Astrocyte (in vitro differentiated cells and primary cell): Measurements from ENCODE around the gene TRPC4AP. TPM values are rescaled to one million over a fixed set of nuclear protein-coding genes. Genes with fewer than 3 reads are reported as not detected.

Experiments
- DNase-seq: peaks from one replicate; pipeline ENCODE4 v3.0.0-alpha.2; 2010; ENCODE audit warnings: low read depth
- FAIRE-seq: peaks from 2 replicates; lab custom pipeline; 2011; peaks lifted over from hg19 to GRCh38; lab: Jason Lieb, UNC
- H2AFZ ChIP-seq: 2 replicates; pipeline ENCODE4 v1.6.0; 2012; ENCODE audit warnings: low read depth, low read length, inconsistent platforms
- H3K27ac ChIP-seq: 2 replicates; pipeline ENCODE4 v1.5.1; 2011; ENCODE audit warnings: low read depth, low read length, inconsistent platforms
- H3K27me3 ChIP-seq: 2 replicates; pipeline ENCODE4 v1.6.0; 2011; ENCODE audit warnings: low read length, inconsistent platforms; ENCODE audit not compliant: insufficient read depth
- H3K36me3 ChIP-seq: 2 replicates; pipeline ENCODE4 v1.5.1; 2011; ENCODE audit warnings: low read length, inconsistent platforms; ENCODE audit not compliant: insufficient read depth
- H3K4me1 ChIP-seq: 2 replicates; pipeline ENCODE4 v1.5.1; 2011; ENCODE audit warnings: low read length, inconsistent platforms; ENCODE audit not compliant: insufficient read depth
- H3K4me2 ChIP-seq: 2 replicates; pipeline ENCODE4 v1.6.0; 2012; ENCODE audit warnings: low read length, inconsistent platforms
- H3K4me3 ChIP-seq: 2 replicates; pipeline ENCODE4 v1.5.1; 2011; ENCODE audit warnings: low read depth, mild to moderate bottlenecking, low read length, inconsistent platforms; ENCODE audit not compliant: insufficient read depth
- H3K79me2 ChIP-seq: 2 replicates; pipeline ENCODE4 v1.6.0; 2012; ENCODE audit warnings: mild to moderate bottlenecking, low read length, inconsistent platforms; ENCODE audit not compliant: insufficient read depth
- H3K9ac ChIP-seq: 2 replicates; pipeline ENCODE4 v1.6.0; 2012; ENCODE audit warnings: mild to moderate bottlenecking, low read length, inconsistent platforms
- H3K9me3 ChIP-seq: 2 replicates; pipeline ENCODE4 v1.5.1; 2012; ENCODE audit warnings: low read depth, mild to moderate bottlenecking, low read length, inconsistent platforms; ENCODE audit not compliant: insufficient read depth
- H4K20me1 ChIP-seq: 2 replicates; pipeline ENCODE4 v1.6.0; 2012; ENCODE audit warnings: low read length, inconsistent platforms; ENCODE audit not compliant: insufficient read depth
- H3K27ac Mint-ChIP-seq: one replicate; pipeline ENCODE4 v1.8.0; 2021; ENCODE audit warnings: mild to moderate bottlenecking, mixed read lengths; ENCODE audit not compliant: unreplicated experiment
- H3K27me3 Mint-ChIP-seq: one replicate; pipeline ENCODE4 v1.8.0; 2021; ENCODE audit warnings: low read depth, mixed read lengths; ENCODE audit not compliant: unreplicated experiment
- H3K36me3 Mint-ChIP-seq: one replicate; pipeline ENCODE4 v1.8.0; 2021; ENCODE audit warnings: low read depth, mixed read lengths; ENCODE audit not compliant: unreplicated experiment
- H3K4me1 Mint-ChIP-seq: one replicate; pipeline ENCODE4 v1.8.0; 2021; ENCODE audit warnings: low read depth, mixed read lengths; ENCODE audit not compliant: unreplicated experiment
- H3K4me3 Mint-ChIP-seq: one replicate; pipeline ENCODE4 v1.8.0; 2021; ENCODE audit warnings: mild to moderate bottlenecking, moderate library complexity, mixed read lengths; ENCODE audit not compliant: unreplicated experiment
- H3K9me3 Mint-ChIP-seq: one replicate; pipeline ENCODE4 v1.8.0; 2021; ENCODE audit warnings: mild to moderate bottlenecking, mixed read lengths; ENCODE audit not compliant: unreplicated experiment
- CTCF ChIP-seq: IDR thresholded peaks from 2 replicates; pipeline ENCODE4 v1.5.1; 2011; ENCODE audit warnings: low read depth, mild to moderate bottlenecking, inconsistent platforms, low read length, moderate library complexity; ENCODE audit not compliant: insufficient read depth
- EZH2 ChIP-seq: IDR thresholded peaks from 2 replicates; pipeline ENCODE4 v1.6.1; 2012; ENCODE audit warnings: mild to moderate bottlenecking, low read length, inconsistent platforms; ENCODE audit not compliant: insufficient read depth
- total RNA-seq: library from RNA; stranded (reverse); gene quantifications from 2 replicates; pipeline ENCODE4 v1.2.1, GENCODE V29; 2021

Gene TRPC4AP
- total RNA-seq, 1 donor from 2014 or later = 92.6 TPM

DNA sequence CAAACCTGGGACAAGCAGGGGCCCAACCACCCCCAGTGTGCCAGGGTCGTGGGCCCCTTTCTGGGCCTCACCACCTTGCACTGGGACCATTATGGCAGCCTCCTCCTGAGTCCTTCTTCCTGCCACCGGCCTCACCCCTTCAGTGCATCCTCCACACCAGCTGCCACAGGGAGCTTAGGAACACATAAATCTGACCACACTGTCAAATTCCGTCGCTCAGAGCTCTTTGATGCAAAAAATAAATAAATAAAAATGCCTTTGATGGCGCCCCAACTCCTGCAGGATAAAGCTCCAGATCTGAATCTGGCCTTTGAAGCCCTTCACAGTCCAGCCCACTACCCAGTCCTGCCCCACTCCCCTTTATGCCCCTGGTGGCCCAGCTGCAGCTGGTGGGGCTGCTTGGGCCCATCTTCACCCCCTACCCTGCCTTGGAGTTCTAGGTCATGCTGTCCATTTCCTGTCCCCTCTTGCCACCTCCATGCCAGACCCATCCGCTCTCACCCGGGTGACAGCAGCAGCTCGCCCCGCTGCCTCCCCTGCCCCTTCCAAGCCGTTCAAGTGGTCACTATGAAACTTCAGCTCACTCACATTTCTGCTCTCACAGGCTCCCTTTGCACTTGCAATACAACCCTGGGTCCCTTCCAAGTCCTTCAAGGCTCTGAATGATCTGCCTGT, 120.9 kb downstream of the TRPC4AP start:
- DNase-seq (no peak), FAIRE-seq (no peak)
- Mint-ChIP-seq H3K27ac (no peak overlapping the region), H3K4me3 (no peak overlapping the region), H3K36me3 (no peaks in the 10 kb centered on the region), H3K27me3 (peaks cover 34% of the 10 kb centered on the region), H3K9me3 (peaks cover 3% of the 10 kb centered on the region), H3K4me1 (no peaks in the 10 kb centered on the region)
- H3K4me2 ChIP-seq = no peak overlapping the region
- H3K9me3 ChIP-seq = no peaks in the 10 kb centered on the region
- no peaks in the 10 kb centered on the region for H3K36me3 ChIP-seq
- H3K79me2 ChIP-seq = no peaks in the 10 kb centered on the region
- peaks cover 6% of the 10 kb centered on the region for H3K27me3 ChIP-seq
- H4K20me1 ChIP-seq = no peaks in the 10 kb centered on the region
- H3K9ac ChIP-seq = no peak overlapping the region
- H3K4me3 ChIP-seq = no peak overlapping the region
- no peaks in the 10 kb centered on the region for H3K4me1 ChIP-seq
- H2AFZ ChIP-seq = no peak overlapping the region
- no peak for TF ChIP-seq EZH2
- no peak for TF ChIP-seq CTCF
- H3K27ac ChIP-seq = no peak overlapping the region

GRCh38 chr20:34970846-34971560, 121.6 kb downstream of the TRPC4AP start:
- TF ChIP-seq CTCF (no peak), EZH2 (no peak)
- H3K27me3 Mint-ChIP-seq = peaks cover 27% of the 10 kb centered on the region

More at GRCh38 chr20:34970846-34971560, 121.6 kb downstream of the TRPC4AP start:
- Histone ChIP-seq H3K4me3 (no peak overlapping the region), H4K20me1 (no peaks in the 10 kb centered on the region), H3K79me2 (no peaks in the 10 kb centered on the region), H3K36me3 (no peaks in the 10 kb centered on the region), H3K27ac (no peak overlapping the region), H2AFZ (no peak overlapping the region), H3K9ac (no peak overlapping the region), H3K9me3 (no peaks in the 10 kb centered on the region), H3K4me1 (no peaks in the 10 kb centered on the region), H3K4me2 (no peak overlapping the region), H3K27me3 (peaks cover 2% of the 10 kb centered on the region)
- DNase-seq (no peak), FAIRE-seq (no peak)
- peaks cover 3% of the 10 kb centered on the region for H3K9me3 Mint-ChIP-seq
- H3K4me3 Mint-ChIP-seq = no peak overlapping the region
- H3K36me3 Mint-ChIP-seq = no peaks in the 10 kb centered on the region
- H3K27ac Mint-ChIP-seq = no peak overlapping the region
- H3K4me1 Mint-ChIP-seq = no peaks in the 10 kb centered on the region
